HepG2 (cell line): ENCODE results near the gene ICAM3. TPM values are rescaled to one million over a fixed set of nuclear protein-coding genes. Genes with fewer than 3 reads are reported as not detected.

Source experiments
- CAMTA2 ChIP-seq: sonication (generic); formaldehyde crosslinking; IDR thresholded peaks from 2 replicates; pipeline ENCODE4 v1.4.0; 2020; ENCODE audit warnings: mild to moderate bottlenecking, missing genetic modification reagents, borderline replicate concordance
- CHD2 ChIP-seq: IDR thresholded peaks from 2 replicates; pipeline ENCODE4 v1.6.1; 2011; ENCODE audit warnings: low read depth, low read length, improper control_type of control experiment
- DNMT3B ChIP-seq: conservative IDR thresholded peaks from 2 replicates; pipeline ENCODE4 v1.6.1; 2016; ENCODE audit warnings: missing biosample characterization, control low read depth
- EHMT2 ChIP-seq: fragments of 200-600 bp; sonication (generic); IDR thresholded peaks from 2 replicates; pipeline ENCODE4 v1.7.0; 2017; ENCODE audit warnings: antibody characterized with exemption, low read depth, low read length, borderline replicate concordance
- GLI4 ChIP-seq: sonication (generic); formaldehyde crosslinking; IDR thresholded peaks from 2 replicates; pipeline ENCODE4 v1.5.1; 2020; ENCODE audit warnings: missing genetic modification reagents, mild to moderate bottlenecking, moderate library complexity, borderline replicate concordance
- HCFC1 ChIP-seq: fragments of 150-350 bp; IDR thresholded peaks from 2 replicates; pipeline ENCODE4 v1.6.1; 2014; ENCODE audit warnings: low read depth, low read length
- MXD4 ChIP-seq: IDR thresholded peaks from 2 replicates; pipeline ENCODE4 v1.6.1; 2016; ENCODE audit warnings: mild to moderate bottlenecking, missing biosample characterization, missing genetic modification reagents
- NFKBIZ ChIP-seq: IDR thresholded peaks from 2 replicates; pipeline ENCODE4 v1.6.1; 2018; ENCODE audit warnings: missing genetic modification reagents, missing compliant biosample characterization
- NFYB ChIP-seq: sonication (generic); formaldehyde crosslinking; IDR thresholded peaks from 2 replicates; pipeline ENCODE4 v1.4.0; 2020; ENCODE audit warnings: missing genetic modification reagents
- PHF5A ChIP-seq: IDR thresholded peaks from one replicate; pipeline ENCODE4 v1.6.1; 2018; ENCODE audit warnings: low read depth, missing genetic modification reagents; ENCODE audit not compliant: unreplicated experiment
- PPARG ChIP-seq: conservative IDR thresholded peaks from 2 replicates; pipeline ENCODE4 v1.6.1; 2016; ENCODE audit warnings: missing biosample characterization, missing genetic modification reagents
- RBFOX2 ChIP-seq: fragments of 200-400 bp; formaldehyde crosslinking; IDR thresholded peaks from 2 replicates; pipeline ENCODE4 v1.6.1; 2017; ENCODE audit warnings: low read depth, mild to moderate bottlenecking, low read length
- RXRB ChIP-seq: IDR thresholded peaks from 2 replicates; pipeline ENCODE4 v1.6.1; 2016; ENCODE audit warnings: borderline replicate concordance, missing genetic modification reagents, missing compliant biosample characterization
- SNAPC2 ChIP-seq: sonication (generic); formaldehyde crosslinking; IDR thresholded peaks from 2 replicates; pipeline ENCODE4 v1.8.1; 2022; ENCODE audit warnings: mild to moderate bottlenecking, missing genetic modification reagents
- TSC22D2 ChIP-seq: sonication (generic); formaldehyde crosslinking; IDR thresholded peaks from 2 replicates; pipeline ENCODE4 v1.5.1; 2020; ENCODE audit warnings: missing genetic modification reagents, mild to moderate bottlenecking, borderline replicate concordance
- U2AF2 ChIP-seq: fragments of 200-400 bp; formaldehyde crosslinking; IDR thresholded peaks from 2 replicates; pipeline ENCODE4 v1.6.1; 2017; ENCODE audit warnings: low read depth, mild to moderate bottlenecking, low read length
- ZNF230 ChIP-seq: sonication (generic); formaldehyde crosslinking; IDR thresholded peaks from 2 replicates; pipeline ENCODE4 v1.4.0; 2020; ENCODE audit warnings: mild to moderate bottlenecking, missing genetic modification reagents
- ZNF546 ChIP-seq: sonication (generic); formaldehyde crosslinking; conservative IDR thresholded peaks from 2 replicates; pipeline ENCODE4 v1.8.1; 2023; ENCODE audit warnings: mild to moderate bottlenecking, missing genetic modification reagents
- ZNF562 ChIP-seq: sonication (generic); formaldehyde crosslinking; IDR thresholded peaks from 2 replicates; pipeline ENCODE4 v1.8.0; 2022; ENCODE audit warnings: missing genetic modification reagents, borderline replicate concordance
- ZNF563 ChIP-seq: sonication (generic); formaldehyde crosslinking; IDR thresholded peaks from 2 replicates; pipeline ENCODE4 v1.8.0; 2022; ENCODE audit warnings: mild to moderate bottlenecking, moderate library complexity, missing genetic modification reagents
- ZNF768 ChIP-seq: sonication (generic); formaldehyde crosslinking; IDR thresholded peaks from 2 replicates; pipeline ENCODE4 v1.4.0; 2020; ENCODE audit warnings: missing genetic modification reagents
- polyA plus RNA-seq, 8 experiments: library from polyadenylated mRNA; depleted of rRNA in 3 of 8; stranded (reverse) in 7 of 8; unstranded in 1 of 8; fragments of >200 nt; fragmentation: Illumina TruSeq in 4 of 8; extraction: Trizol in 4 of 8; gene quantifications; 2 replicates each; pipeline versions ENCODE4 v1.2.1 to v1.2.3, GENCODE V29; 2011 to 2016; ENCODE audit warnings: low read depth in 4 of 8, missing spikeins in 1 of 8, mixed read lengths in 1 of 8; ENCODE audit not compliant: insufficient read depth in 1 of 8
- total RNA-seq, 5 experiments: library from RNA; depleted of rRNA; stranded (reverse); fragments of >200 nt; fragmentation: Illumina TruSeq; extraction: Trizol; gene quantifications; 2 replicates each; pipeline ENCODE4 v1.2.3, GENCODE V29; 2016; ENCODE audit warnings: low read depth in 1 of 5
- TF ChIP-seq, protein P1 (sequence below), 2 experiments: IDR thresholded peaks; 2 replicates each; pipeline ENCODE4 v1.6.1; 2011 to 2012; ENCODE audit warnings: low read length in 2 of 2, borderline replicate concordance in 1 of 2, low read depth in 1 of 2, mild to moderate bottlenecking in 1 of 2, moderate library complexity in 1 of 2
- TF ChIP-seq, protein P2 (sequence below): sonication (generic); formaldehyde crosslinking; IDR thresholded peaks from 2 replicates; pipeline ENCODE4 v1.5.0; 2020; ENCODE audit warnings: missing genetic modification reagents
- TF ChIP-seq, protein P3 (sequence below): sonication (generic); formaldehyde crosslinking; IDR thresholded peaks from 2 replicates; pipeline ENCODE4 v1.4.0; 2020; ENCODE audit warnings: missing genetic modification reagents

ICAM3 gene
- total and polyA plus RNA-seq, 2 of the 13 experiments (the other 11 are each of a cell fraction or from before 2014, with no cell fraction given): 14.1 to 21.0 TPM

DNA sequence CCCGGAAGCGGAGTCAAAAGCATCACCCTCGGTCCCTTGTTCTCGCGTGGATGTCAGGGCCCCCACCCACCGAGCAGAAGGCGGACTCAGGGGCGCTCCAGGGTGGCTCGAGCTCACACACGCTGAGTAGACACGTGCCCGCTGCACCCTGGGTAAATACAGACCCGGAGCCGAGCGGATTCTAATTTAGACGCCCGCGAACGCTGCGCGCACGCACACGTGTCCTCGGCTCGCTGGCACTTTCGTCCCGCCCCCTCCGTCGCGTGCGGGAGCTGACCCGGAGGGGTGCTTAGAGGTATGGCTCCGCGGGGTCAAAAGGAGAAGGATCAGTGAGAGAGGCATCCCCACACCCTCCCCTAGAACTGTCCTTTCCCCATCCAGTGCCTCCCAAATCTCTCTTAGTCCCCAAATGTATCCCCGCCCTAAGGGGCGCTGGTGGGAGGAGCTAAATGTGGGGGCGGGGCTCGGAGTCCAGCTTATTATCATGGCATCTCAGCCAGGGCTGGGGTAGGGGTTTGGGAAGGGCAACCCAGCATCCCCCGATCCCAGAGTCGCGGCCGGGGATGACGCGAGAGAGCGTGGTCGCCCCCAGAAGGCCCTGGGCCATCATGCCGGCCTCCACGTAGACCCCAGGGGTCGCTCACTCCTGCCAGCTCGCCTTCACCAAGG is 50.1 kb downstream of the ICAM3 start (continued):
- TF ChIP-seq ZNF562 (CRISPR knock-in tag): no peak
- TF ChIP-seq, protein P1, sequence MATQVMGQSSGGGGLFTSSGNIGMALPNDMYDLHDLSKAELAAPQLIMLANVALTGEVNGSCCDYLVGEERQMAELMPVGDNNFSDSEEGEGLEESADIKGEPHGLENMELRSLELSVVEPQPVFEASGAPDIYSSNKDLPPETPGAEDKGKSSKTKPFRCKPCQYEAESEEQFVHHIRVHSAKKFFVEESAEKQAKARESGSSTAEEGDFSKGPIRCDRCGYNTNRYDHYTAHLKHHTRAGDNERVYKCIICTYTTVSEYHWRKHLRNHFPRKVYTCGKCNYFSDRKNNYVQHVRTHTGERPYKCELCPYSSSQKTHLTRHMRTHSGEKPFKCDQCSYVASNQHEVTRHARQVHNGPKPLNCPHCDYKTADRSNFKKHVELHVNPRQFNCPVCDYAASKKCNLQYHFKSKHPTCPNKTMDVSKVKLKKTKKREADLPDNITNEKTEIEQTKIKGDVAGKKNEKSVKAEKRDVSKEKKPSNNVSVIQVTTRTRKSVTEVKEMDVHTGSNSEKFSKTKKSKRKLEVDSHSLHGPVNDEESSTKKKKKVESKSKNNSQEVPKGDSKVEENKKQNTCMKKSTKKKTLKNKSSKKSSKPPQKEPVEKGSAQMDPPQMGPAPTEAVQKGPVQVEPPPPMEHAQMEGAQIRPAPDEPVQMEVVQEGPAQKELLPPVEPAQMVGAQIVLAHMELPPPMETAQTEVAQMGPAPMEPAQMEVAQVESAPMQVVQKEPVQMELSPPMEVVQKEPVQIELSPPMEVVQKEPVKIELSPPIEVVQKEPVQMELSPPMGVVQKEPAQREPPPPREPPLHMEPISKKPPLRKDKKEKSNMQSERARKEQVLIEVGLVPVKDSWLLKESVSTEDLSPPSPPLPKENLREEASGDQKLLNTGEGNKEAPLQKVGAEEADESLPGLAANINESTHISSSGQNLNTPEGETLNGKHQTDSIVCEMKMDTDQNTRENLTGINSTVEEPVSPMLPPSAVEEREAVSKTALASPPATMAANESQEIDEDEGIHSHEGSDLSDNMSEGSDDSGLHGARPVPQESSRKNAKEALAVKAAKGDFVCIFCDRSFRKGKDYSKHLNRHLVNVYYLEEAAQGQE (IDR thresholded peaks at IDR 0.05; ENCODE audit: borderline replicate concordance in 1 of 2, low read depth in 1 of 2, low read length in 2 of 2): no peak
- peak; percentile 25; the same call in 1 of the 2 replicates for TF ChIP-seq RBFOX2
- TF ChIP-seq ZNF768 (CRISPR knock-in tag): peak; percentile 32; the same call in 1 of the 2 replicates
- TF ChIP-seq, protein P2, sequence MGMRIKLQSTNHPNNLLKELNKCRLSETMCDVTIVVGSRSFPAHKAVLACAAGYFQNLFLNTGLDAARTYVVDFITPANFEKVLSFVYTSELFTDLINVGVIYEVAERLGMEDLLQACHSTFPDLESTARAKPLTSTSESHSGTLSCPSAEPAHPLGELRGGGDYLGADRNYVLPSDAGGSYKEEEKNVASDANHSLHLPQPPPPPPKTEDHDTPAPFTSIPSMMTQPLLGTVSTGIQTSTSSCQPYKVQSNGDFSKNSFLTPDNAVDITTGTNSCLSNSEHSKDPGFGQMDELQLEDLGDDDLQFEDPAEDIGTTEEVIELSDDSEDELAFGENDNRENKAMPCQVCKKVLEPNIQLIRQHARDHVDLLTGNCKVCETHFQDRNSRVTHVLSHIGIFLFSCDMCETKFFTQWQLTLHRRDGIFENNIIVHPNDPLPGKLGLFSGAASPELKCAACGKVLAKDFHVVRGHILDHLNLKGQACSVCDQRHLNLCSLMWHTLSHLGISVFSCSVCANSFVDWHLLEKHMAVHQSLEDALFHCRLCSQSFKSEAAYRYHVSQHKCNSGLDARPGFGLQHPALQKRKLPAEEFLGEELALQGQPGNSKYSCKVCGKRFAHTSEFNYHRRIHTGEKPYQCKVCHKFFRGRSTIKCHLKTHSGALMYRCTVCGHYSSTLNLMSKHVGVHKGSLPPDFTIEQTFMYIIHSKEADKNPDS (CRISPR knock-in tag): no peak
- TF ChIP-seq U2AF2: no peak
- TF ChIP-seq CAMTA2 (CRISPR knock-in tag): peak; percentile 58; the same call in 1 of the 2 replicates
- no peak for TF ChIP-seq PPARG (CRISPR knock-in tag)
- TF ChIP-seq SNAPC2 (CRISPR knock-in tag): no peak
- TF ChIP-seq ZNF546 (CRISPR knock-in tag): no peak
- TF ChIP-seq NFYB (CRISPR knock-in tag): no peak
- TF ChIP-seq HCFC1: no peak
- TF ChIP-seq NFKBIZ (CRISPR knock-in tag): no peak
- peak; percentile 67; the same call in 1 of the 2 replicates for TF ChIP-seq MXD4 (CRISPR knock-in tag)
- TF ChIP-seq EHMT2: no peak
- no peak for TF ChIP-seq PHF5A (CRISPR knock-in tag)
- 0 out of 2 replicates have a peak, but pooled peaks have one; percentile 57 for TF ChIP-seq DNMT3B (CRISPR knock-in tag)
- TF ChIP-seq RXRB (CRISPR knock-in tag): no peak
- TF ChIP-seq ZNF230 (CRISPR knock-in tag): 0 out of 2 replicates have a peak, but pooled peaks have one; percentile 71
- TF ChIP-seq GLI4 (CRISPR knock-in tag): 0 out of 2 replicates have a peak, but pooled peaks have one; percentile 68
- TF ChIP-seq ZNF563 (CRISPR knock-in tag): no peak
- TF ChIP-seq CHD2: no peak
- TF ChIP-seq, protein P3, sequence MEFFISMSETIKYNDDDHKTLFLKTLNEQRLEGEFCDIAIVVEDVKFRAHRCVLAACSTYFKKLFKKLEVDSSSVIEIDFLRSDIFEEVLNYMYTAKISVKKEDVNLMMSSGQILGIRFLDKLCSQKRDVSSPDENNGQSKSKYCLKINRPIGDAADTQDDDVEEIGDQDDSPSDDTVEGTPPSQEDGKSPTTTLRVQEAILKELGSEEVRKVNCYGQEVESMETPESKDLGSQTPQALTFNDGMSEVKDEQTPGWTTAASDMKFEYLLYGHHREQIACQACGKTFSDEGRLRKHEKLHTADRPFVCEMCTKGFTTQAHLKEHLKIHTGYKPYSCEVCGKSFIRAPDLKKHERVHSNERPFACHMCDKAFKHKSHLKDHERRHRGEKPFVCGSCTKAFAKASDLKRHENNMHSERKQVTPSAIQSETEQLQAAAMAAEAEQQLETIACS (CRISPR knock-in tag): peak; percentile 47
- no peak for TF ChIP-seq TSC22D2 (CRISPR knock-in tag)
